ENCODE measurements around the gene TCEAL8. TPM values are rescaled to one million over a fixed set of nuclear protein-coding genes. Genes with fewer than 3 reads are reported as not detected.

The TCEAL8 gene
- total and polyA plus RNA-seq, 2 of the 8 experiments (the other 6 are each of a cell fraction or from before 2014, with no cell fraction given), result 47.2 to 82.2 TPM

GRCh38 chrX:103240155-103240554, 14.8 kb downstream of the TCEAL8 start:
- Histone ChIP-seq H3K9ac (replicated peaks in 1 of 4; ENCODE audit: extremely low read depth in 1 of 4, low read depth in 3 of 4, low read length in 3 of 4) (no peak overlapping the region), H2BK15ac (ENCODE audit: low read length) (no peak overlapping the region), H2BK120ac (replicated peaks; ENCODE audit: low read depth, low read length) (no peak overlapping the region), H3K4me1 (replicated peaks in 1 of 4; ENCODE audit: control insufficient read depth in 3 of 4, insufficient read depth in 4 of 4, low read length in 3 of 4) (no peaks in the 10 kb centered on the region), H2AK5ac (ENCODE audit: low read depth, low read length) (no peak overlapping the region), H4K20me1 (replicated peaks in 1 of 2; ENCODE audit: control insufficient read depth in 1 of 2, insufficient read depth in 2 of 2, low read length in 2 of 2) (no peaks in the 10 kb centered on the region), H3K27ac (ENCODE audit: low read depth, low read length) (no peak overlapping the region), H3K23me2 (ENCODE audit: low read depth, low read length) (no peaks in the 10 kb centered on the region), H3K27me3 (replicated peaks in 1 of 4; ENCODE audit: control insufficient read depth in 3 of 4, extremely low read depth in 1 of 4, insufficient read depth in 3 of 4, low read length in 3 of 4) (no peaks in the 10 kb centered on the region), H2AFZ (ENCODE audit: low read length) (no peak overlapping the region), H3K23ac (ENCODE audit: insufficient read length) (no peak overlapping the region), H4K91ac (replicated peaks; ENCODE audit: insufficient read length, low read length) (no peak overlapping the region), H3K56ac (replicated peaks; ENCODE audit: insufficient read length, low read depth, low read length) (no peak overlapping the region), H3K4me3 (ENCODE audit: extremely low read depth in 1 of 4, insufficient read depth in 2 of 4, low read depth in 3 of 4, low read length in 4 of 4) (no peak overlapping the region), H3K4ac (replicated peaks; ENCODE audit: insufficient read length, low read depth, low read length) (no peak overlapping the region), H3K9me3 (ENCODE audit: insufficient read depth in 2 of 2, low read depth in 1 of 2, low read length in 1 of 2) (no peaks in the 10 kb centered on the region), H2BK5ac (ENCODE audit: low read depth, low read length) (no peak overlapping the region), H3K36me3 (ENCODE audit: control insufficient read depth in 2 of 4, insufficient read depth in 4 of 4, low read length in 3 of 4) (no peaks in the 10 kb centered on the region), H3K79me1 (ENCODE audit: low read depth, low read length) (no peaks in the 10 kb centered on the region), H2BK20ac (ENCODE audit: low read length) (no peak overlapping the region), H4K5ac (ENCODE audit: insufficient read length, low read depth, low read length) (no peak overlapping the region), H3K4me2 (ENCODE audit: insufficient read depth in 1 of 2, low read depth in 2 of 2, low read length in 2 of 2) (no peak overlapping the region), H2BK12ac (ENCODE audit: low read depth, low read length) (no peak overlapping the region), H3K14ac (ENCODE audit: insufficient read length) (no peak overlapping the region), H4K8ac (ENCODE audit: extremely low read depth, insufficient read depth, low read length) (no peak overlapping the region), H3K79me2 (ENCODE audit: control insufficient read depth in 1 of 2, insufficient read depth in 2 of 2, low read length in 2 of 2) (no peaks in the 10 kb centered on the region), H3K18ac (ENCODE audit: extremely low read depth, low read length) (no peak overlapping the region)
- ChIA-PET CTCF (ENCODE audit: partially characterized antibody) (no interaction called here), POLR2A (ENCODE audit: partially characterized antibody) (no interaction called here)
- TF ChIP-seq SUZ12 (IDR thresholded peaks at IDR 0.05; ENCODE audit: low read length) (no peak), SIN3A (conservative IDR thresholded peaks at IDR 0.05 in 1 of 2, IDR thresholded peaks at IDR 0.05 in 1 of 2; ENCODE audit: low read depth in 1 of 2, low read length in 2 of 2) (no peak), EGR1 (IDR thresholded peaks at IDR 0.05; ENCODE audit: borderline replicate concordance, low read depth, low read length) (no peak), RFX5 (IDR thresholded peaks at IDR 0.05; ENCODE audit: borderline replicate concordance, low read depth, low read length) (no peak), ZNF274 (IDR thresholded peaks at IDR 0.05; ENCODE audit: borderline replicate concordance, extremely low read depth, low read length) (no peak), HDAC2 (IDR thresholded peaks at IDR 0.05; ENCODE audit: borderline replicate concordance in 1 of 2, low read depth in 2 of 2, low read length in 2 of 2) (no peak), SIRT6 (IDR thresholded peaks at IDR 0.05; ENCODE audit: low read length) (no peak), CBX5 (IDR thresholded peaks at IDR 0.05; ENCODE audit: low read depth, low read length) (no peak), KDM4A (IDR thresholded peaks at IDR 0.05; ENCODE audit: low read depth, low read length, severe bottlenecking) (no peak), CREB1 (IDR thresholded peaks at IDR 0.05) (no peak), POU5F1 (IDR thresholded peaks at IDR 0.05; ENCODE audit: low read depth, low read length) (no peak)
- TF ChIP-seq, protein P1, sequence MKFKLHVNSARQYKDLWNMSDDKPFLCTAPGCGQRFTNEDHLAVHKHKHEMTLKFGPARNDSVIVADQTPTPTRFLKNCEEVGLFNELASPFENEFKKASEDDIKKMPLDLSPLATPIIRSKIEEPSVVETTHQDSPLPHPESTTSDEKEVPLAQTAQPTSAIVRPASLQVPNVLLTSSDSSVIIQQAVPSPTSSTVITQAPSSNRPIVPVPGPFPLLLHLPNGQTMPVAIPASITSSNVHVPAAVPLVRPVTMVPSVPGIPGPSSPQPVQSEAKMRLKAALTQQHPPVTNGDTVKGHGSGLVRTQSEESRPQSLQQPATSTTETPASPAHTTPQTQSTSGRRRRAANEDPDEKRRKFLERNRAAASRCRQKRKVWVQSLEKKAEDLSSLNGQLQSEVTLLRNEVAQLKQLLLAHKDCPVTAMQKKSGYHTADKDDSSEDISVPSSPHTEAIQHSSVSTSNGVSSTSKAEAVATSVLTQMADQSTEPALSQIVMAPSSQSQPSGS (IDR thresholded peaks at IDR 0.05; ENCODE audit: low read length), result no peak
- TF ChIP-seq, protein P2, sequence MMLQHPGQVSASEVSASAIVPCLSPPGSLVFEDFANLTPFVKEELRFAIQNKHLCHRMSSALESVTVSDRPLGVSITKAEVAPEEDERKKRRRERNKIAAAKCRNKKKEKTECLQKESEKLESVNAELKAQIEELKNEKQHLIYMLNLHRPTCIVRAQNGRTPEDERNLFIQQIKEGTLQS (IDR thresholded peaks at IDR 0.05; ENCODE audit: insufficient read depth, low read depth, low read length), result no peak
- FAIRE-seq (no peak), DNase-seq (ENCODE audit: low read depth in 1 of 2, low spot score in 2 of 2) (no peak)

All from H1 (cell line).